Left ventricle myocardium superior (tissue), 1 donor: Measurements from ENCODE around the gene TOMM5. TPM values are rescaled to one million over a fixed set of nuclear protein-coding genes. Genes with fewer than 3 reads are reported as not detected.

Experiments used
- ATAC-seq: fragments of 200-7000 bp; cut with Tn5 transposase; one replicate; pipeline ENCODE4 v1.9.1; 2020; ENCODE audit warnings: mild to moderate bottlenecking, moderate library complexity
- DNase-seq: peaks from one replicate; pipeline ENCODE4 v3.0.0-alpha.2; 2020
- intact Hi-C: fragments of 100-400 bp; cut with micrococcal nuclease; formaldehyde crosslinking; loops from one replicate; pipeline ENCODE4 v1.11.0; 2022
- total RNA-seq: library from RNA; stranded (reverse); fragmentation: NEBNext Ultra II Directional; extraction: Animal tissue kit (Norgen Biotek cat#: 25700); gene quantifications from one replicate; pipeline ENCODE4 v1.2.1, GENCODE V29; 2021
- donor health status: DM: no; HTN: yes; CAD: no; lungs with severe emphysema.

TOMM5 gene
- total RNA-seq, 1 donor from 2014 or later = 60.7 TPM

GRCh38 chr9:37539634-37540033, 52.8 kb downstream of the TOMM5 start:
- DNase-seq (no peak), ATAC-seq (no peak)
- intact Hi-C loops = no loop called here

Other genes starting within 250 kb of the TOMM5 start
- gene GRHPR, start 169.9 kb downstream of the TOMM5 start, total RNA-seq = 117 TPM
- 5.2 TPM for gene ZBTB5, start 127.1 kb downstream of the TOMM5 start, total RNA-seq
- 10.4 TPM for gene POLR1E, start 106.6 kb downstream of the TOMM5 start, total RNA-seq
- gene FBXO10, start 16.2 kb downstream of the TOMM5 start, total RNA-seq = 8.3 TPM
- gene FRMPD1, start 58.4 kb upstream of the TOMM5 start, total RNA-seq = 1.8 TPM
- gene TRMT10B, start 161.2 kb upstream of the TOMM5 start, total RNA-seq = 2.9 TPM
- gene EXOSC3, start 192.5 kb upstream of the TOMM5 start, total RNA-seq = 17.9 TPM
- 20.5 TPM for gene DCAF10, start 208.2 kb upstream of the TOMM5 start, total RNA-seq